Measurements from ENCODE around the gene SUGCT.

Gene SUGCT

GRCh38 chr7:40288827-40289226 lies 154.0 kb downstream of the SUGCT start:
- H3K4me3 ChIP-seq (ENCODE audit: low read depth, low read length): no peak overlapping the region
- TF ChIP-seq CTCF (IDR thresholded peaks at IDR 0.05; ENCODE audit: control insufficient read depth, extremely low read depth, insufficient read depth): no peak
- DNase-seq (ENCODE audit: low read depth): no peak

GRCh38 chr7:40297741-40298311 lies 163.0 kb downstream of the SUGCT start:
- TF ChIP-seq CTCF (IDR thresholded peaks at IDR 0.05; ENCODE audit: control insufficient read depth, extremely low read depth, insufficient read depth): no peak
- DNase-seq (ENCODE audit: low read depth): no peak
- no peak overlapping the region for H3K4me3 ChIP-seq (ENCODE audit: low read depth, low read length)

- TF ChIP-seq CTCF (IDR thresholded peaks at IDR 0.05; ENCODE audit: control insufficient read depth, extremely low read depth, insufficient read depth): no peak
- no peak for DNase-seq (ENCODE audit: low read depth)
- H3K4me3 ChIP-seq (ENCODE audit: low read depth, low read length): no peak overlapping the region
Measured at GRCh38 chr7:40298421-40298820, 163.6 kb downstream of the SUGCT start.

GRCh38 chr7:40299097-40299496 lies 164.3 kb downstream of the SUGCT start:
- DNase-seq (ENCODE audit: low read depth): no peak
- TF ChIP-seq CTCF (IDR thresholded peaks at IDR 0.05; ENCODE audit: control insufficient read depth, extremely low read depth, insufficient read depth): no peak
- H3K4me3 ChIP-seq (ENCODE audit: low read depth, low read length): no peak overlapping the region

- no peak overlapping the region for H3K4me3 ChIP-seq (ENCODE audit: low read depth, low read length)
- no peak for TF ChIP-seq CTCF (IDR thresholded peaks at IDR 0.05; ENCODE audit: control insufficient read depth, extremely low read depth, insufficient read depth)
- DNase-seq (ENCODE audit: low read depth): no peak
Measured at GRCh38 chr7:40300146-40300670, 165.4 kb downstream of the SUGCT start.

GRCh38 chr7:40301486-40302068 lies 166.8 kb downstream of the SUGCT start:
- TF ChIP-seq CTCF (IDR thresholded peaks at IDR 0.05; ENCODE audit: control insufficient read depth, extremely low read depth, insufficient read depth): no peak
- no peak for DNase-seq (ENCODE audit: low read depth)
- H3K4me3 ChIP-seq (ENCODE audit: low read depth, low read length): no peak overlapping the region

GRCh38 chr7:40303996-40304395 lies 169.2 kb downstream of the SUGCT start:
- no peak for TF ChIP-seq CTCF (IDR thresholded peaks at IDR 0.05; ENCODE audit: control insufficient read depth, extremely low read depth, insufficient read depth)
- no peak for DNase-seq (ENCODE audit: low read depth)
- no peak overlapping the region for H3K4me3 ChIP-seq (ENCODE audit: low read depth, low read length)

All from LNCaP clone FGC (cell line).